Coronary artery (tissue), 2 donors: ENCODE data around the gene STK32B.

Experiments
- DNase-seq: peaks from one replicate; pipeline ENCODE4 v3.0.0-alpha.2; 2017; ENCODE audit warnings: low spot score
- H3K27ac ChIP-seq, 2 donors: fragments of 200-600 bp; sonication (generic); one replicate each; pipeline ENCODE4 v1.5.1; 2016 to 2019
- H3K4me3 ChIP-seq: fragments of 200-600 bp; sonication (generic); 2 replicates; pipeline ENCODE4 v1.5.1; 2016; ENCODE audit warnings: mild to moderate bottlenecking, moderate library complexity
- CTCF ChIP-seq: fragments of 200-600 bp; sonication (generic); IDR thresholded peaks from one replicate; pipeline ENCODE4 v1.5.1; 2019; ENCODE audit warnings: antibody characterized with exemption

The STK32B gene

GRCh38 chr4:5206016-5206790 lies 154.9 kb downstream of the STK32B start:
- no peak for TF ChIP-seq CTCF
- no peak overlapping the region for H3K4me3 ChIP-seq
- no peak for DNase-seq
- peak overlapping the region in 1 of 2 donors; percentile 41 for H3K27ac ChIP-seq

GRCh38 chr4:5209862-5210261 lies 158.6 kb downstream of the STK32B start:
- TF ChIP-seq CTCF = no peak
- H3K27ac ChIP-seq = no peak overlapping the region
- no peak for DNase-seq
- H3K4me3 ChIP-seq = no peak overlapping the region

GRCh38 chr4:5211282-5211839 lies 160.1 kb downstream of the STK32B start:
- no peak overlapping the region for H3K4me3 ChIP-seq
- TF ChIP-seq CTCF = no peak
- no peak overlapping the region for H3K27ac ChIP-seq
- no peak for DNase-seq

- no peak for DNase-seq
- H3K4me3 ChIP-seq = no peak overlapping the region
- no peak overlapping the region for H3K27ac ChIP-seq
- no peak for TF ChIP-seq CTCF
Observed at GRCh38 chr4:5212255-5213013, 161.2 kb downstream of the STK32B start.

GRCh38 chr4:5213087-5213595 lies 161.9 kb downstream of the STK32B start:
- Histone ChIP-seq H3K4me3 (no peak overlapping the region), H3K27ac (no peak overlapping the region)
- TF ChIP-seq CTCF = no peak
- DNase-seq = no peak

GRCh38 chr4:5215321-5215720 lies 164.0 kb downstream of the STK32B start:
- DNase-seq = no peak
- no peak overlapping the region for H3K4me3 ChIP-seq
- no peak overlapping the region for H3K27ac ChIP-seq
- TF ChIP-seq CTCF = no peak
